B cell (primary cell): ENCODE data around the gene DYNLT2B. TPM values are rescaled to one million over a fixed set of nuclear protein-coding genes. Genes with fewer than 3 reads are reported as not detected.

Source experiments
- ATAC-seq: fragments of 200-7000 bp; cut with Tn5 transposase; one replicate; pipeline ENCODE4 v1.10.0; 2021; ENCODE audit warnings: low read depth, mild to moderate bottlenecking, moderate number of reproducible peaks, moderate library complexity
- CTCF ChIA-PET: fragments of 350-600 bp; sonication (Branson Sonifier 250); formaldehyde crosslinking; loops from one replicate; lab custom pipeline; 2021; ENCODE audit warnings: antibody characterized with exemption, inconsistent platforms; lab: Charles Lee
- POLR2A ChIA-PET: fragments of 350-600 bp; sonication (Branson Sonifier 250); formaldehyde crosslinking; loops from one replicate; lab custom pipeline; 2021; ENCODE audit warnings: antibody characterized with exemption; lab: Charles Lee
- DNase-seq: peaks from one replicate; pipeline ENCODE4 v3.0.0; 2013
- H2AFZ ChIP-seq: 2 replicates; pipeline ENCODE4 v1.6.1; 2012; ENCODE audit warnings: mild to moderate bottlenecking, low read depth, low read length; ENCODE audit not compliant: insufficient read depth, poor library complexity, severe bottlenecking
- H3K27ac ChIP-seq, 2 donors: 1 replicate in 1 of 2; 2 replicates in 1 of 2; pipeline ENCODE4 v1.5.1; 2012 to 2013; ENCODE audit warnings: low read length in 2 of 2, mild to moderate bottlenecking in 2 of 2, moderate library complexity in 1 of 2
- H3K27me3 ChIP-seq, 4 experiments: fragments of 200-600 bp in 1 of 4; sonication (generic) in 1 of 4; replicated peaks in 1 of 4; 1 replicate in 2 of 4; 2 replicates in 2 of 4; pipeline versions ENCODE4 v1.6.1 to v1.7.0; 2013 to 2016; ENCODE audit warnings: low read length in 3 of 4, mild to moderate bottlenecking in 2 of 4, mixed read lengths in 1 of 4, moderate library complexity in 1 of 4; ENCODE audit not compliant: insufficient read depth in 4 of 4, control insufficient read depth in 3 of 4; ENCODE audit errors: control extremely low read depth in 1 of 4
- H3K36me3 ChIP-seq, 2 experiments: replicated peaks in 1 of 2; 1 replicate in 1 of 2; 2 replicates in 1 of 2; pipeline versions ENCODE4 v1.6.1 to v1.7.1; 2013; ENCODE audit warnings: low read length in 1 of 2; ENCODE audit not compliant: insufficient read depth in 2 of 2, control insufficient read depth in 1 of 2; ENCODE audit errors: control extremely low read depth in 1 of 2, extremely low read depth in 1 of 2
- H3K4me1 ChIP-seq, 2 donors: fragments of 200-600 bp in 1 of 2; sonication (generic) in 1 of 2; 1 replicate in 1 of 2; 2 replicates in 1 of 2; pipeline versions ENCODE4 v1.5.1 to v1.6.1; 2013 to 2017; ENCODE audit warnings: low read length in 2 of 2; ENCODE audit not compliant: control insufficient read depth in 2 of 2, insufficient read depth in 2 of 2
- H3K4me2 ChIP-seq: replicated peaks from 2 replicates; pipeline ENCODE3; 2012; ENCODE audit warnings: mild to moderate bottlenecking, low read depth, low read length; ENCODE audit not compliant: poor library complexity, severe bottlenecking
- H3K4me3 ChIP-seq, 5 experiments: fragments of 200-600 bp in 1 of 5; sonication (generic) in 1 of 5; 1 replicate in 3 of 5; 2 replicates in 2 of 5; pipeline versions ENCODE4 v1.5.1 to v1.7.0; 2011 to 2016; ENCODE audit warnings: low read length in 4 of 5, mild to moderate bottlenecking in 4 of 5, low read depth in 2 of 5, control low read depth in 1 of 5, moderate library complexity in 1 of 5; ENCODE audit not compliant: insufficient read depth in 1 of 5; ENCODE audit errors: control extremely low read depth in 1 of 5, extremely low read depth in 1 of 5
- H3K79me2 ChIP-seq: fragments of 200-600 bp; sonication (generic); one replicate; pipeline ENCODE4 v1.6.0; 2016; ENCODE audit warnings: low read length; ENCODE audit not compliant: control insufficient read depth, insufficient read depth
- H3K9ac ChIP-seq: fragments of 200-600 bp; sonication (generic); 2 replicates; pipeline ENCODE4 v1.6.1; 2017; ENCODE audit warnings: mild to moderate bottlenecking, low read length, moderate library complexity
- H3K9me3 ChIP-seq, 3 donors: one replicate each; pipeline versions ENCODE4 v1.6.1 to v1.7.1; 2013; ENCODE audit warnings: low read length in 2 of 3; ENCODE audit not compliant: control insufficient read depth in 2 of 3, insufficient read depth in 1 of 3; ENCODE audit errors: control extremely low read depth in 1 of 3
- H4K20me1 ChIP-seq: 2 replicates; pipeline ENCODE4 v1.6.0; 2012; ENCODE audit warnings: mild to moderate bottlenecking, low read length; ENCODE audit not compliant: insufficient read depth, control insufficient read depth, poor library complexity, severe bottlenecking
- H3K27ac Mint-ChIP-seq: one replicate; pipeline ENCODE4 v1.8.0; 2021; ENCODE audit warnings: mixed read lengths
- H3K27me3 Mint-ChIP-seq: one replicate; pipeline ENCODE4 v1.8.0; 2021; ENCODE audit warnings: mixed read lengths
- H3K4me1 Mint-ChIP-seq: one replicate; pipeline ENCODE4 v1.8.0; 2021; ENCODE audit warnings: mixed read lengths
- H3K4me3 Mint-ChIP-seq: one replicate; pipeline ENCODE4 v1.8.0; 2021; ENCODE audit warnings: mixed read lengths
- H3K9me3 Mint-ChIP-seq: one replicate; pipeline ENCODE4 v1.8.0; 2022; ENCODE audit warnings: mixed read lengths; ENCODE audit not compliant: insufficient read depth
- CTCF ChIP-seq: fragments of 200-600 bp; IDR thresholded peaks from one replicate; pipeline ENCODE4 v1.8.0; 2022; ENCODE audit warnings: antibody characterized with exemption, mild to moderate bottlenecking
- EZH2 ChIP-seq: IDR thresholded peaks from 2 replicates; pipeline ENCODE4 v1.6.1; 2012; ENCODE audit warnings: borderline replicate concordance, low read depth, mild to moderate bottlenecking, moderate library complexity, low read length; ENCODE audit not compliant: insufficient read depth, poor library complexity, severe bottlenecking
- WGBS: methylation state at CpG from one replicate; pipeline ENCODE4 v1.1.5; 2013; ENCODE audit warnings: missing lambda C conversion rate; ENCODE audit not compliant: insufficient coverage; 5-methylcytosine and 5-hydroxymethylcytosine counted together
- intact Hi-C: fragments of 100-400 bp; cut with micrococcal nuclease; formaldehyde crosslinking; loops from one replicate; pipeline ENCODE4 v1.10.0; 2022
- polyA plus RNA-seq: library from polyadenylated mRNA; depleted of rRNA; stranded (reverse); fragments of >200 nt; gene quantifications from 2 replicates; pipeline ENCODE4 v1.2.3, GENCODE V29; 2012
- total RNA-seq, 2 donors: library from RNA; stranded (reverse); fragments of 120-200 nt in 1 of 2; gene quantifications; 1 replicate in 1 of 2; 2 replicates in 1 of 2; pipeline versions ENCODE4 v1.2.3 to v1.2.4, GENCODE V29; 2013 to 2022

The DYNLT2B gene
- total and polyA plus RNA-seq, 2 donors (not counting 1 experiment from before 2014, with no cell fraction given) = 5.2 to 6.5 TPM

- Histone ChIP-seq H3K4me2 (no peak overlapping the region), H3K27ac (no peak overlapping the region), H2AFZ (no peak overlapping the region), H3K27me3 (no peaks in the 10 kb centered on the region), H3K79me2 (no peaks in the 10 kb centered on the region), H3K4me1 (no peaks in the 10 kb centered on the region), H3K4me3 (no peak overlapping the region), H4K20me1 (no peaks in the 10 kb centered on the region), H3K36me3 (no peaks in the 10 kb centered on the region), H3K9me3 (no peaks in the 10 kb centered on the region), H3K9ac (no peak overlapping the region)
- intact Hi-C loops = no loop called here
- H3K9me3 Mint-ChIP-seq = no peaks in the 10 kb centered on the region
- ChIA-PET CTCF (no interaction called here), POLR2A (no interaction called here)
- H3K4me1 Mint-ChIP-seq = no peaks in the 10 kb centered on the region
- no peak for ATAC-seq
- no peak for DNase-seq
- 95% methylated on average over 3 of the region's 6 CpGs for WGBS
- H3K4me3 Mint-ChIP-seq = no peak overlapping the region
- no peak overlapping the region for H3K27ac Mint-ChIP-seq
- TF ChIP-seq EZH2 (no peak), CTCF (no peak)
- no peaks in the 10 kb centered on the region for H3K27me3 Mint-ChIP-seq
Measured at GRCh38 chr3:196327405-196327804, 9.4 kb upstream of the DYNLT2B start.

- peaks cover 0 to under 1% of the 10 kb centered on the region in 2 donors for H3K4me1 ChIP-seq
- H3K36me3 ChIP-seq = no peaks in the 10 kb centered on the region
- Mint-ChIP-seq H3K4me1 (no peaks in the 10 kb centered on the region), H3K9me3 (no peaks in the 10 kb centered on the region), H3K27ac (no peak overlapping the region), H3K4me3 (no peak overlapping the region), H3K27me3 (no peaks in the 10 kb centered on the region)
- TF ChIP-seq EZH2 (no peak), CTCF (no peak)
- no peaks in the 10 kb centered on the region for H4K20me1 ChIP-seq
- ATAC-seq (no peak), DNase-seq (no peak)
- H3K4me3 ChIP-seq = no peak overlapping the region
- no peaks in the 10 kb centered on the region for H3K27me3 ChIP-seq
- no peak overlapping the region for H3K4me2 ChIP-seq
- H3K79me2 ChIP-seq = no peaks in the 10 kb centered on the region
- H3K9me3 ChIP-seq = no peaks in the 10 kb centered on the region
- POLR2A ChIA-PET = interaction anchor here (0.6 kb wide), 1 partner anchor 16 kb away, joined by 3 read pairs; no protein-coding TSS in a partner anchor
- WGBS = 87% methylated on average over 9 of the region's 9 CpGs
- no peak overlapping the region for H3K27ac ChIP-seq
- CTCF ChIA-PET = no interaction called here
- H2AFZ ChIP-seq = no peak overlapping the region
- intact Hi-C loops = no loop called here
- H3K9ac ChIP-seq = no peak overlapping the region
Measured at GRCh38 chr3:196326936-196327335, 8.9 kb upstream of the DYNLT2B start.
